K562 (cell line): ENCODE results near the gene DMAC1. TPM values are rescaled to one million over a fixed set of nuclear protein-coding genes. Genes with fewer than 3 reads are reported as not detected.

Source experiments
- ATAC-seq: fragments of 200-7000 bp; cut with Tn5 transposase; 3 replicates; pipeline ENCODE4 v1.9.1; 2020; ENCODE audit warnings: moderate library complexity
- BruUV-seq: library from RNA; stranded (reverse); fragments of 400-500 nt; replicated peaks from 2 replicates; lab custom pipeline; 2021; lab: Mats Ljungman, UMichigan
- CTCF ChIA-PET: fragments of 300-600 bp; formaldehyde crosslinking; extraction: SDS; loops from one replicate; lab custom pipeline; 2021; ENCODE audit warnings: low intra/inter-chr PET ratio; lab: Yijun Ruan, JAX
- POLR2A ChIA-PET: fragments of 300-600, 350-650 bp; sonication (Branson Sonifier 250); formaldehyde crosslinking; extraction: SDS; loops from one replicate; lab custom pipeline; 2021; ENCODE audit warnings: antibody characterized with exemption, inconsistent platforms; lab: Yijun Ruan, JAX
- DNase-seq, 4 experiments: peaks; one replicate each; pipeline versions ENCODE4 v3.0.0 to v3.0.0-alpha.2; 2011 to 2018; ENCODE audit warnings: low spot score in 3 of 4, mixed read lengths in 3 of 4; ENCODE audit errors: extremely low read depth in 1 of 4
- FAIRE-seq: peaks from 2 replicates; lab custom pipeline; 2011; peaks lifted over from hg19 to GRCh38; lab: Jason Lieb, UNC
- H2AFZ ChIP-seq: 2 replicates; pipeline ENCODE4 v1.6.0; 2011; ENCODE audit warnings: low read depth, low read length, control low read depth, inconsistent platforms
- H3K27ac ChIP-seq: fragments of 200-600 bp; 3 replicates; pipeline ENCODE4 v1.8.0; 2011; ENCODE audit warnings: low read depth, mild to moderate bottlenecking, control low read depth, inconsistent platforms, low read length, moderate library complexity, mixed read lengths; ENCODE audit errors: extremely low read depth
- H3K27me3 ChIP-seq, 2 experiments: fragments of 300-600 bp in 1 of 2; 2 replicates in 1 of 2; 3 replicates in 1 of 2; pipeline versions ENCODE4 v1.6.0 to v1.8.0; 2011; ENCODE audit warnings: inconsistent platforms in 2 of 2, low read length in 2 of 2, mild to moderate bottlenecking in 1 of 2, mixed read lengths in 1 of 2, moderate library complexity in 1 of 2; ENCODE audit not compliant: control insufficient read depth in 2 of 2, insufficient read depth in 2 of 2
- H3K36me3 ChIP-seq: fragments of 300-600 bp; 3 replicates; pipeline ENCODE4 v1.8.0; 2011; ENCODE audit warnings: mild to moderate bottlenecking, low read length, inconsistent platforms; ENCODE audit not compliant: control insufficient read depth, insufficient read depth
- H3K4me1 ChIP-seq, 2 experiments: fragments of 200-600 bp in 1 of 2; replicated peaks in 1 of 2; 2 replicates in 1 of 2; 3 replicates in 1 of 2; pipeline versions ENCODE4 v1.5.1 to v1.8.0; 2011; ENCODE audit warnings: inconsistent platforms in 2 of 2, low read length in 2 of 2, mild to moderate bottlenecking in 1 of 2, mixed read lengths in 1 of 2, moderate library complexity in 1 of 2; ENCODE audit not compliant: control insufficient read depth in 2 of 2, insufficient read depth in 2 of 2
- H3K4me2 ChIP-seq: 2 replicates; pipeline ENCODE4 v1.6.1; 2011; ENCODE audit warnings: low read length, control low read depth, inconsistent platforms, mixed read lengths; ENCODE audit not compliant: insufficient read depth
- H3K4me3 ChIP-seq: fragments of 200-600 bp; sonication (generic), shearing (Covaris generic); 2 replicates; pipeline ENCODE4 v1.5.1; 2016; ENCODE audit warnings: control low read depth, inconsistent platforms
- H3K79me2 ChIP-seq: fragments of 200-600 bp; 3 replicates; pipeline ENCODE4 v1.8.0; 2011; ENCODE audit warnings: low read length, inconsistent platforms; ENCODE audit not compliant: control insufficient read depth, insufficient read depth
- H3K9ac ChIP-seq, 2 experiments: 2 replicates each; pipeline versions ENCODE4 v1.6.0 to v1.6.1; 2011; ENCODE audit warnings: low read depth in 2 of 2, low read length in 2 of 2, control low read depth in 1 of 2, inconsistent platforms in 1 of 2, mild to moderate bottlenecking in 1 of 2, mixed read lengths in 1 of 2; ENCODE audit not compliant: insufficient read depth in 1 of 2
- H3K9me1 ChIP-seq: one replicate; pipeline ENCODE4 v1.6.0; 2011; ENCODE audit warnings: inconsistent platforms, mild to moderate bottlenecking, low read length, moderate library complexity; ENCODE audit not compliant: control insufficient read depth, insufficient read depth
- H3K9me3 ChIP-seq: replicated peaks from 2 replicates; pipeline ENCODE4 v1.5.1; 2011; ENCODE audit warnings: low read depth, low read length, inconsistent platforms; ENCODE audit not compliant: control insufficient read depth, insufficient read depth
- H4K20me1 ChIP-seq: replicated peaks from 2 replicates; pipeline ENCODE4 v1.6.1; 2011; ENCODE audit warnings: low read length, inconsistent platforms, mixed read lengths; ENCODE audit not compliant: control insufficient read depth, insufficient read depth
- BACH1 ChIP-seq: fragments of 200-800 bp; sonication (Bioruptor generic); IDR thresholded peaks from 2 replicates; pipeline ENCODE4 v1.6.1; 2016; ENCODE audit warnings: missing genetic modification characterization, missing compliant biosample characterization
- C11orf30 ChIP-seq: fragments of 450-650 bp; IDR thresholded peaks from 2 replicates; pipeline ENCODE4 v1.6.1; 2016; ENCODE audit warnings: low read depth, mild to moderate bottlenecking
- CHD2 ChIP-seq: IDR thresholded peaks from 2 replicates; pipeline ENCODE4 v1.6.1; 2011; ENCODE audit warnings: low read depth, low read length
- EGR1 ChIP-seq: fragments of 450-650 bp; conservative IDR thresholded peaks from 2 replicates; pipeline ENCODE4 v1.6.1; 2017; ENCODE audit warnings: mild to moderate bottlenecking
- KLF16 ChIP-seq: IDR thresholded peaks from 2 replicates; pipeline ENCODE4 v1.6.1; 2016; ENCODE audit warnings: antibody characterized with exemption
- MGA ChIP-seq: fragments of 450-650 bp; IDR thresholded peaks from 2 replicates; pipeline ENCODE4 v1.6.1; 2016; ENCODE audit warnings: mild to moderate bottlenecking, moderate library complexity
- MYBL2 ChIP-seq, 2 experiments: fragments of 450-650 bp in 1 of 2; sonication (generic) in 1 of 2; formaldehyde crosslinking in 1 of 2; IDR thresholded peaks; 2 replicates each; pipeline versions ENCODE4 v1.6.1 to v1.8.1; 2017 to 2022; ENCODE audit warnings: borderline replicate concordance in 1 of 2, inconsistent platforms in 1 of 2, low read depth in 1 of 2, mild to moderate bottlenecking in 1 of 2, missing genetic modification reagents in 1 of 2, moderate library complexity in 1 of 2
- RBM34 ChIP-seq: fragments of 200-400 bp; formaldehyde crosslinking; IDR thresholded peaks from 2 replicates; pipeline ENCODE4 v1.6.1; 2018; ENCODE audit warnings: low read length, borderline replicate concordance; ENCODE audit not compliant: insufficient read depth
- ZC3H4 ChIP-seq: sonication (generic); formaldehyde crosslinking; IDR thresholded peaks from 2 replicates; pipeline ENCODE4 v1.9.0; 2021; ENCODE audit warnings: missing genetic modification reagents, borderline replicate concordance
- ZNF133 ChIP-seq: fragments of 250-450 bp; sonication (Bioruptor Pico); IDR thresholded peaks from 2 replicates; pipeline ENCODE4 v1.4.0; 2020; ENCODE audit warnings: mild to moderate bottlenecking
- ZNF217 ChIP-seq: sonication (generic); formaldehyde crosslinking; IDR thresholded peaks from 2 replicates; pipeline ENCODE4 v1.8.0; 2022; ENCODE audit warnings: mild to moderate bottlenecking, missing genetic modification reagents
- ZNF224 ChIP-seq: sonication (generic); formaldehyde crosslinking; IDR thresholded peaks from 2 replicates; pipeline ENCODE4 v1.8.0; 2022; ENCODE audit warnings: mild to moderate bottlenecking, missing genetic modification reagents
- ZNF57 ChIP-seq: fragments of 450-650 bp; formaldehyde crosslinking; IDR thresholded peaks from 2 replicates; pipeline ENCODE4 v1.4.0; 2020; ENCODE audit warnings: mild to moderate bottlenecking, moderate library complexity
- WGBS: fragments of 100-300 bp; shearing (Covaris generic); methylation state at CpG from one replicate; pipeline ENCODE4 v1.1.6; 2016; ENCODE audit warnings: low coverage, mixed read lengths; ENCODE audit not compliant: insufficient coverage; ENCODE audit errors: missing lambda C conversion rate; 5-methylcytosine and 5-hydroxymethylcytosine counted together
- in situ Hi-C: fragments of 300-500 bp; cut with MboI; formaldehyde crosslinking; loops from 4 replicates; pipeline ENCODE4 v1.15.0; 2018; ENCODE audit warnings: inconsistent platforms, mixed read lengths
- intact Hi-C: fragments of 100-400 bp; cut with micrococcal nuclease; formaldehyde crosslinking; loops from 2 replicates; pipeline ENCODE4 v1.14.2; 2022
- polyA plus RNA-seq, 8 experiments: library from polyadenylated mRNA; depleted of rRNA in 4 of 8; stranded (reverse) in 5 of 8; unstranded in 3 of 8; fragments of >200 nt; fragmentation: Nextera tagmentation in 2 of 8; fragmentation: Illumina TruSeq in 1 of 8; extraction: Ambion mirVana in 2 of 8; extraction: Trizol in 1 of 8; gene quantifications; 2 replicates each; pipeline versions ENCODE4 v1.2.1 to v1.2.3, GENCODE V29; 2011 to 2014; ENCODE audit warnings: inconsistent platforms in 1 of 8, missing spikeins in 1 of 8
- total RNA-seq, 7 experiments: library from RNA; depleted of rRNA in 6 of 7; stranded (reverse); fragments of >200 nt in 6 of 7; fragmentation: Illumina TruSeq in 2 of 7; extraction: Trizol in 2 of 7; gene quantifications; 2 replicates each; pipeline versions ENCODE4 v1.2.1 to v1.2.3, GENCODE V29; 2011 to 2021; ENCODE audit warnings: low replicate concordance in 1 of 7

The DMAC1 gene
- total and polyA plus RNA-seq, 9 of the 15 experiments (the other 6 are each of a cell fraction or from before 2014, with no cell fraction given) = 15.9 to 94.4 (median 38.4) TPM

GRCh38 chr9:7823651-7824050 is 24.1 kb upstream of the DMAC1 start:
- Histone ChIP-seq H3K9me3 (no peaks in the 10 kb centered on the region), H3K4me2 (no peak overlapping the region), H3K4me3 (no peak overlapping the region), H3K36me3 (no peaks in the 10 kb centered on the region), H3K27ac (no peak overlapping the region), H2AFZ (no peak overlapping the region), H3K27me3 (no peaks in the 10 kb centered on the region), H3K9ac (no peak overlapping the region), H4K20me1 (no peaks in the 10 kb centered on the region), H3K9me1 (no peaks in the 10 kb centered on the region), H3K4me1 (no peaks in the 10 kb centered on the region), H3K79me2 (no peaks in the 10 kb centered on the region)
- ChIA-PET CTCF (no interaction called here), POLR2A (no interaction called here)
- FAIRE-seq (no peak), DNase-seq (no peak), ATAC-seq (no peak)
- no TSS peak for BruUV-seq
- no peak for TF ChIP-seq C11orf30
- no peak for TF ChIP-seq ZC3H4 (CRISPR knock-in tag)
- TF ChIP-seq MGA = no peak
- no peak for TF ChIP-seq KLF16
- no peak for TF ChIP-seq RBM34
- TF ChIP-seq ZNF217 (CRISPR knock-in tag) = no peak
- no peak for TF ChIP-seq ZNF133
- TF ChIP-seq BACH1 (tag) = no peak
- no peak for TF ChIP-seq MYBL2 (IDR thresholded peaks at IDR 0.05; ENCODE audit: low read depth)
- no peak for TF ChIP-seq MYBL2 (CRISPR knock-in tag; IDR thresholded peaks at IDR 0.05; ENCODE audit: borderline replicate concordance)
- no peak for TF ChIP-seq ZNF57 (CRISPR knock-in tag)
- TF ChIP-seq EGR1 = no peak
- no peak for TF ChIP-seq CHD2
- no peak for TF ChIP-seq ZNF224
- WGBS = 0% methylated on average over 5 of the region's 5 CpGs
- in situ Hi-C loops = no loop called here
- intact Hi-C loops = no loop called here
